Mesothelial cell of epicardium (in vitro differentiated cells): ENCODE data around the gene FZD4. TPM values are rescaled to one million over a fixed set of nuclear protein-coding genes. Genes with fewer than 3 reads are reported as not detected.
"Not testable (repeated sequence)": the region's sequence is repeated elsewhere in the genome, so short reads cannot be mapped to it uniquely, and the experiment has no call there.

Source experiments
- DNase-seq, 2 experiments: peaks; one replicate each; pipeline ENCODE4 v3.0.0; 2021; ENCODE audit warnings: low spot score in 2 of 2; ENCODE audit not compliant: unreplicated experiment in 2 of 2
- H3K27ac Mint-ChIP-seq: 2 replicates; pipeline ENCODE4 v1.8.0; 2021; ENCODE audit warnings: mixed read lengths
- H3K27me3 Mint-ChIP-seq: 2 replicates; pipeline ENCODE4 v1.8.0; 2021; ENCODE audit warnings: low read depth, mixed read lengths
- H3K36me3 Mint-ChIP-seq: 2 replicates; pipeline ENCODE4 v1.8.0; 2021; ENCODE audit warnings: mixed read lengths
- H3K4me1 Mint-ChIP-seq: 2 replicates; pipeline ENCODE4 v1.8.0; 2021; ENCODE audit warnings: mixed read lengths
- H3K4me3 Mint-ChIP-seq: 2 replicates; pipeline ENCODE4 v1.8.0; 2021; ENCODE audit warnings: mild to moderate bottlenecking, moderate library complexity, mixed read lengths
- H3K9me3 Mint-ChIP-seq: 2 replicates; pipeline ENCODE4 v1.8.0; 2021; ENCODE audit warnings: mixed read lengths
- total RNA-seq: library from RNA; stranded (reverse); gene quantifications from 3 replicates; pipeline ENCODE4 v1.2.1, GENCODE V29; 2021
- TF ChIP-seq, protein P1 (sequence below): fragments of 200-600 bp; sonication (generic); IDR thresholded peaks from one replicate; pipeline ENCODE4 v1.5.0; 2021; ENCODE audit warnings: antibody characterized with exemption; ENCODE audit not compliant: unreplicated experiment

Gene FZD4
- total RNA-seq, 1 donor from 2014 or later = 20.7 TPM

GRCh38 chr11:86918496-86918895 is 36.7 kb downstream of the FZD4 start:
- Mint-ChIP-seq H3K4me1 (peaks cover 34% of the 10 kb centered on the region), H3K27ac (no peak overlapping the region), H3K27me3 (no peaks in the 10 kb centered on the region), H3K4me3 (no peak overlapping the region), H3K9me3 (no peaks in the 10 kb centered on the region), H3K36me3 (peaks cover 2% of the 10 kb centered on the region)
- TF ChIP-seq, protein P1, sequence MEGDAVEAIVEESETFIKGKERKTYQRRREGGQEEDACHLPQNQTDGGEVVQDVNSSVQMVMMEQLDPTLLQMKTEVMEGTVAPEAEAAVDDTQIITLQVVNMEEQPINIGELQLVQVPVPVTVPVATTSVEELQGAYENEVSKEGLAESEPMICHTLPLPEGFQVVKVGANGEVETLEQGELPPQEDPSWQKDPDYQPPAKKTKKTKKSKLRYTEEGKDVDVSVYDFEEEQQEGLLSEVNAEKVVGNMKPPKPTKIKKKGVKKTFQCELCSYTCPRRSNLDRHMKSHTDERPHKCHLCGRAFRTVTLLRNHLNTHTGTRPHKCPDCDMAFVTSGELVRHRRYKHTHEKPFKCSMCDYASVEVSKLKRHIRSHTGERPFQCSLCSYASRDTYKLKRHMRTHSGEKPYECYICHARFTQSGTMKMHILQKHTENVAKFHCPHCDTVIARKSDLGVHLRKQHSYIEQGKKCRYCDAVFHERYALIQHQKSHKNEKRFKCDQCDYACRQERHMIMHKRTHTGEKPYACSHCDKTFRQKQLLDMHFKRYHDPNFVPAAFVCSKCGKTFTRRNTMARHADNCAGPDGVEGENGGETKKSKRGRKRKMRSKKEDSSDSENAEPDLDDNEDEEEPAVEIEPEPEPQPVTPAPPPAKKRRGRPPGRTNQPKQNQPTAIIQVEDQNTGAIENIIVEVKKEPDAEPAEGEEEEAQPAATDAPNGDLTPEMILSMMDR = no peak
- no peak for DNase-seq

- H3K36me3 Mint-ChIP-seq = peaks cover 10% of the 10 kb centered on the region
- DNase-seq = no peak
- TF ChIP-seq, protein P1 = no peak
- no peak overlapping the region for H3K4me3 Mint-ChIP-seq
- peaks cover 34% of the 10 kb centered on the region for H3K4me1 Mint-ChIP-seq
- peak overlapping the region; percentile 89 for H3K27ac Mint-ChIP-seq
- no peaks in the 10 kb centered on the region for H3K27me3 Mint-ChIP-seq
- peaks cover 6% of the 10 kb centered on the region for H3K9me3 Mint-ChIP-seq
Measured at GRCh38 chr11:86917589-86917988, 37.6 kb downstream of the FZD4 start.

- DNase-seq = no peak
- Mint-ChIP-seq H3K27ac (peak overlapping the region; percentile 89), H3K9me3 (peaks cover 15% of the 10 kb centered on the region), H3K27me3 (no peaks in the 10 kb centered on the region), H3K4me3 (no peak overlapping the region), H3K36me3 (peaks cover 18% of the 10 kb centered on the region), H3K4me1 (peaks cover 34% of the 10 kb centered on the region)
- TF ChIP-seq, protein P1 = no peak
Measured at GRCh38 chr11:86916330-86916729, 38.9 kb downstream of the FZD4 start.

DNA sequence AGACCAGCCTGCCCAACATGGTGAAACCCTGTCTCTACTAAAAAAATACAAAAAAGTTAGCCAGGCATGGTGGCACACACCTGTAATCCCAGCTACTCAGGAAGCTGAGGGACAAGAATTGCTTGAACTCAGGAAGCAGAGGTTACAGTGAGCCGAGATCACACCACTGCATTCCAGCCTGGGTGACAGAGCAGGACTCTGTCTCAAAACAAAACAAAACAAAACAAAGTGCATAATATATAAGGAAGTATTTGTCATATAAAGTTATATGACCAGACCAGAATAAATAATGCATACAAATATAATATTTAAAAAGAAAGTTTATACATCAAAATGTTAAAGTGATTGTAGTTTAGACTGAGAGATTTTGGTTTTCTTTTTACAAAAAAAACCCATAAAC is 39.3 kb downstream of the FZD4 start:
- H3K4me3 Mint-ChIP-seq, DNase-seq, H3K27me3 Mint-ChIP-seq: not testable (repeated sequence)
- H3K9me3 Mint-ChIP-seq = peaks cover 17% of the 10 kb centered on the region
- H3K4me1 Mint-ChIP-seq = peaks cover 34% of the 10 kb centered on the region
- peak overlapping the region; percentile 89 for H3K27ac Mint-ChIP-seq
- peaks cover 19% of the 10 kb centered on the region for H3K36me3 Mint-ChIP-seq

- Mint-ChIP-seq H3K4me3 (no peak overlapping the region), H3K27me3 (no peaks in the 10 kb centered on the region), H3K36me3 (peaks cover 19% of the 10 kb centered on the region), H3K27ac (peak overlapping the region; percentile 65), H3K4me1 (peaks cover 34% of the 10 kb centered on the region), H3K9me3 (peaks cover 17% of the 10 kb centered on the region)
- TF ChIP-seq, protein P1 = no peak
- DNase-seq = no peak
Measured at GRCh38 chr11:86914865-86915519, 40.2 kb downstream of the FZD4 start.

- no peak for DNase-seq
- Mint-ChIP-seq H3K4me3 (no peak overlapping the region), H3K27me3 (no peaks in the 10 kb centered on the region), H3K9me3 (peaks cover 17% of the 10 kb centered on the region), H3K4me1 (peaks cover 16% of the 10 kb centered on the region), H3K27ac (no peak overlapping the region), H3K36me3 (peaks cover 19% of the 10 kb centered on the region)
- TF ChIP-seq, protein P1 = no peak
Measured at GRCh38 chr11:86912238-86912637, 43.0 kb downstream of the FZD4 start.
